Measurements from ENCODE around the gene CLEC1B. TPM values are rescaled to one million over a fixed set of nuclear protein-coding genes. Genes with fewer than 3 reads are reported as not detected.
"Not testable (repeated sequence)": the region's sequence is repeated elsewhere in the genome, so short reads cannot be mapped to it uniquely, and the experiment has no call there.

The CLEC1B gene
- total and polyA plus RNA-seq, 2 experiments from 2014 or later = 0.20 to 2.4 TPM

GRCh38 chr12:9992296-9992695, 6.6 kb downstream of the CLEC1B start:
- H3K9me3 ChIP-seq (ENCODE audit: low read depth) = no peaks in the 10 kb centered on the region
- H3K4me1 ChIP-seq (ENCODE audit: insufficient read depth) = no peaks in the 10 kb centered on the region
- H3K79me2 ChIP-seq = no peaks in the 10 kb centered on the region
- no peak for DNase-seq (ENCODE audit: low spot score)
- no peaks in the 10 kb centered on the region for H4K20me1 ChIP-seq (ENCODE audit: insufficient read depth, poor library complexity, severe bottlenecking)
- H3K9me2 ChIP-seq (replicated peaks; ENCODE audit: insufficient read depth) = no peaks in the 10 kb centered on the region
- 96% methylated on average over 4 of the region's 4 CpGs for WGBS (ENCODE audit: low lambda C conversion rate, missing lambda C conversion rate)
- TF ChIP-seq EZH2 (IDR thresholded peaks at IDR 0.05; ENCODE audit: borderline replicate concordance) (no peak), CTCF (IDR thresholded peaks at IDR 0.05; ENCODE audit: poor library complexity) (no peak), EZH2phosphoT487 (IDR thresholded peaks at IDR 0.05; ENCODE audit: low read depth, severe bottlenecking, unreplicated experiment) (no peak)
- H3K4me2 ChIP-seq = no peak overlapping the region
- H2AFZ ChIP-seq = no peak overlapping the region
- H3K27ac ChIP-seq = no peak overlapping the region
- H3K4me3 ChIP-seq = no peak overlapping the region
- no peaks in the 10 kb centered on the region for H3K36me3 ChIP-seq (replicated peaks; ENCODE audit: insufficient read depth, low read depth)
- H3K27me3 ChIP-seq = no peaks in the 10 kb centered on the region

GRCh38 chr12:9991876-9992275, 7.0 kb downstream of the CLEC1B start:
- no peak overlapping the region for H3K4me3 ChIP-seq
- DNase-seq (ENCODE audit: low spot score) = no peak
- no peaks in the 10 kb centered on the region for H4K20me1 ChIP-seq (ENCODE audit: insufficient read depth, poor library complexity, severe bottlenecking)
- no peaks in the 10 kb centered on the region for H3K9me2 ChIP-seq (replicated peaks; ENCODE audit: insufficient read depth)
- no peaks in the 10 kb centered on the region for H3K79me2 ChIP-seq
- TF ChIP-seq CTCF (IDR thresholded peaks at IDR 0.05; ENCODE audit: poor library complexity) (no peak), EZH2phosphoT487 (IDR thresholded peaks at IDR 0.05; ENCODE audit: low read depth, severe bottlenecking, unreplicated experiment) (no peak), EZH2 (IDR thresholded peaks at IDR 0.05; ENCODE audit: borderline replicate concordance) (no peak)
- no peaks in the 10 kb centered on the region for H3K4me1 ChIP-seq (ENCODE audit: insufficient read depth)
- H3K4me2 ChIP-seq = no peak overlapping the region
- H2AFZ ChIP-seq = no peak overlapping the region
- H3K9me3 ChIP-seq (ENCODE audit: low read depth) = no peaks in the 10 kb centered on the region
- no peaks in the 10 kb centered on the region for H3K27me3 ChIP-seq
- H3K36me3 ChIP-seq (replicated peaks; ENCODE audit: insufficient read depth, low read depth) = no peaks in the 10 kb centered on the region
- no peak overlapping the region for H3K27ac ChIP-seq
- 89% methylated on average over 3 of the region's 3 CpGs for WGBS (ENCODE audit: low lambda C conversion rate, missing lambda C conversion rate)

- Histone ChIP-seq H3K4me1 (ENCODE audit: insufficient read depth) (no peaks in the 10 kb centered on the region), H3K79me2 (no peaks in the 10 kb centered on the region), H3K4me3 (no peak overlapping the region), H2AFZ (no peak overlapping the region), H4K20me1 (ENCODE audit: insufficient read depth, poor library complexity, severe bottlenecking) (no peaks in the 10 kb centered on the region), H3K36me3 (replicated peaks; ENCODE audit: insufficient read depth, low read depth) (no peaks in the 10 kb centered on the region), H3K27me3 (no peaks in the 10 kb centered on the region), H3K9me2 (replicated peaks; ENCODE audit: insufficient read depth) (no peaks in the 10 kb centered on the region), H3K4me2 (no peak overlapping the region), H3K27ac (no peak overlapping the region), H3K9me3 (ENCODE audit: low read depth) (no peaks in the 10 kb centered on the region)
- TF ChIP-seq CTCF (IDR thresholded peaks at IDR 0.05; ENCODE audit: poor library complexity) = no peak
- no peak for TF ChIP-seq EZH2 (IDR thresholded peaks at IDR 0.05; ENCODE audit: borderline replicate concordance)
- TF ChIP-seq EZH2phosphoT487 (IDR thresholded peaks at IDR 0.05; ENCODE audit: low read depth, severe bottlenecking, unreplicated experiment) = no peak
- WGBS (ENCODE audit: low lambda C conversion rate, missing lambda C conversion rate) = 90% methylated on average over 3 of the region's 3 CpGs
- no peak for DNase-seq (ENCODE audit: low spot score)
These were observed 18.8 kb downstream of the CLEC1B start for GRCh38 chr12:9980126-9980525.

GRCh38 chr12:9977916-9978315, 21.0 kb downstream of the CLEC1B start:
- H3K27me3 ChIP-seq = no peaks in the 10 kb centered on the region
- H3K79me2 ChIP-seq = no peaks in the 10 kb centered on the region
- no peaks in the 10 kb centered on the region for H3K9me2 ChIP-seq (replicated peaks; ENCODE audit: insufficient read depth)
- no peaks in the 10 kb centered on the region for H3K9me3 ChIP-seq (ENCODE audit: low read depth)
- no peak overlapping the region for H3K27ac ChIP-seq
- H3K4me1 ChIP-seq (ENCODE audit: insufficient read depth) = no peaks in the 10 kb centered on the region
- H3K36me3 ChIP-seq (replicated peaks; ENCODE audit: insufficient read depth, low read depth) = no peaks in the 10 kb centered on the region
- no peak for TF ChIP-seq EZH2 (IDR thresholded peaks at IDR 0.05; ENCODE audit: borderline replicate concordance)
- no peak for TF ChIP-seq EZH2phosphoT487 (IDR thresholded peaks at IDR 0.05; ENCODE audit: low read depth, severe bottlenecking, unreplicated experiment)
- TF ChIP-seq CTCF (IDR thresholded peaks at IDR 0.05; ENCODE audit: poor library complexity) = no peak
- no peaks in the 10 kb centered on the region for H4K20me1 ChIP-seq (ENCODE audit: insufficient read depth, poor library complexity, severe bottlenecking)
- H2AFZ ChIP-seq = no peak overlapping the region
- no peak overlapping the region for H3K4me3 ChIP-seq
- DNase-seq (ENCODE audit: low spot score) = no peak
- H3K4me2 ChIP-seq = no peak overlapping the region

GRCh38 chr12:9976626-9977025, 22.3 kb downstream of the CLEC1B start:
- H4K20me1 ChIP-seq (ENCODE audit: insufficient read depth, poor library complexity, severe bottlenecking); H3K27me3 ChIP-seq; H3K27ac ChIP-seq; DNase-seq (ENCODE audit: low spot score); H3K79me2 ChIP-seq; H3K9me2 ChIP-seq (replicated peaks; ENCODE audit: insufficient read depth); H3K9me3 ChIP-seq (ENCODE audit: low read depth); H3K4me2 ChIP-seq; H2AFZ ChIP-seq; H3K36me3 ChIP-seq (replicated peaks; ENCODE audit: insufficient read depth, low read depth); H3K4me1 ChIP-seq (ENCODE audit: insufficient read depth); H3K4me3 ChIP-seq: not testable (repeated sequence)
- 60% methylated on average over 5 of the region's 5 CpGs for WGBS (ENCODE audit: low lambda C conversion rate, missing lambda C conversion rate)
